WTC11 (cell line): ENCODE results near the gene LIMK1. TPM values are rescaled to one million over a fixed set of nuclear protein-coding genes. Genes with fewer than 3 reads are reported as not detected.

ENCODE experiments used
- ATAC-seq: fragments of 200-7000 bp; cut with Tn5 transposase; 2 replicates; pipeline ENCODE4 v1.10.0; 2021; ENCODE audit warnings: mild to moderate bottlenecking, moderate library complexity
- CTCF ChIA-PET: fragments of 300-600 bp; sonication (Branson Sonifier 250); formaldehyde crosslinking; loops from one replicate; lab custom pipeline; 2021; ENCODE audit warnings: antibody characterized with exemption; lab: Charles Lee
- POLR2A ChIA-PET: fragments of 350-600 bp; sonication (Branson Sonifier 250); formaldehyde crosslinking; loops from one replicate; lab custom pipeline; 2021; ENCODE audit warnings: antibody characterized with exemption; lab: Charles Lee
- DNase-seq: peaks from one replicate; pipeline ENCODE4 v3.0.0; 2021; ENCODE audit warnings: low spot score
- H3K27ac Mint-ChIP-seq: 2 replicates; pipeline ENCODE4 v1.8.0; 2021; ENCODE audit warnings: mixed read lengths
- H3K27me3 Mint-ChIP-seq: 2 replicates; pipeline ENCODE4 v1.8.0; 2021; ENCODE audit warnings: low read depth, mild to moderate bottlenecking, moderate library complexity, mixed read lengths
- H3K36me3 Mint-ChIP-seq: 2 replicates; pipeline ENCODE4 v1.8.0; 2021; ENCODE audit warnings: mixed read lengths
- H3K4me1 Mint-ChIP-seq: 2 replicates; pipeline ENCODE4 v1.8.0; 2022; ENCODE audit warnings: mixed read lengths
- H3K4me3 Mint-ChIP-seq: 2 replicates; pipeline ENCODE4 v1.8.0; 2021; ENCODE audit warnings: mild to moderate bottlenecking, moderate library complexity, mixed read lengths
- H3K9me3 Mint-ChIP-seq: 2 replicates; pipeline ENCODE4 v1.8.0; 2021; ENCODE audit warnings: mixed read lengths
- CTCF ChIP-seq: fragments of 200-600 bp; IDR thresholded peaks from 2 replicates; pipeline ENCODE4 v1.8.0; 2022; ENCODE audit warnings: antibody characterized with exemption
- ETV6 ChIP-seq: sonication (generic); formaldehyde crosslinking; IDR thresholded peaks from 2 replicates; pipeline ENCODE4 v1.8.1; 2022; ENCODE audit warnings: mild to moderate bottlenecking, missing genetic modification reagents
- FOXK1 ChIP-seq: sonication (generic); formaldehyde crosslinking; IDR thresholded peaks from 2 replicates; pipeline ENCODE4 v1.8.0; 2022; ENCODE audit warnings: mild to moderate bottlenecking, moderate library complexity, missing genetic modification reagents
- FOXP1 ChIP-seq: sonication (generic); formaldehyde crosslinking; IDR thresholded peaks from 2 replicates; pipeline ENCODE4 v1.8.0; 2022; ENCODE audit warnings: missing genetic modification reagents, mild to moderate bottlenecking, moderate library complexity, borderline replicate concordance
- JUN ChIP-seq: sonication (generic); formaldehyde crosslinking; IDR thresholded peaks from 2 replicates; pipeline ENCODE4 v1.8.0; 2023; ENCODE audit warnings: mild to moderate bottlenecking, missing genetic modification reagents
- NR3C1 ChIP-seq: sonication (generic); formaldehyde crosslinking; conservative IDR thresholded peaks from 2 replicates; pipeline ENCODE4 v1.8.1; 2023; ENCODE audit warnings: low read depth, mild to moderate bottlenecking, missing genetic modification reagents
- OVOL2 ChIP-seq: fragments of 250-450 bp; sonication (Bioruptor Pico); IDR thresholded peaks from 2 replicates; pipeline ENCODE4 v1.9.0; 2021; ENCODE audit warnings: mild to moderate bottlenecking, borderline replicate concordance
- RORB ChIP-seq: fragments of 250-450 bp; sonication (Bioruptor Pico); IDR thresholded peaks from 2 replicates; pipeline ENCODE4 v1.9.0; 2021; ENCODE audit warnings: mild to moderate bottlenecking
- TCF7 ChIP-seq: sonication (generic); formaldehyde crosslinking; IDR thresholded peaks from 2 replicates; pipeline ENCODE4 v1.8.0; 2022; ENCODE audit warnings: mild to moderate bottlenecking, low read depth, missing genetic modification reagents, moderate library complexity
- ZNF138 ChIP-seq: sonication (generic); formaldehyde crosslinking; conservative IDR thresholded peaks from 2 replicates; pipeline ENCODE4 v1.8.1; 2022; ENCODE audit warnings: mild to moderate bottlenecking, moderate library complexity, missing genetic modification reagents
- ZNF232 ChIP-seq: sonication (generic); formaldehyde crosslinking; IDR thresholded peaks from 2 replicates; pipeline ENCODE4 v1.8.0; 2022; ENCODE audit warnings: mild to moderate bottlenecking, missing genetic modification reagents
- ZNF423 ChIP-seq: fragments of 250-450 bp; sonication (Bioruptor Pico); IDR thresholded peaks from 2 replicates; pipeline ENCODE4 v2.1.2; 2022; ENCODE audit warnings: mild to moderate bottlenecking, moderate library complexity
- total RNA-seq: library from RNA; stranded (reverse); gene quantifications from 3 replicates; pipeline ENCODE4 v1.2.3, GENCODE V29; 2021
- TF ChIP-seq, protein P1 (sequence below): sonication (generic); formaldehyde crosslinking; IDR thresholded peaks from 2 replicates; pipeline ENCODE4 v1.8.0; 2022; ENCODE audit warnings: mild to moderate bottlenecking, missing genetic modification reagents
- TF ChIP-seq, protein P2 (sequence below): sonication (generic); formaldehyde crosslinking; IDR thresholded peaks from 2 replicates; pipeline ENCODE4 v1.8.0; 2022; ENCODE audit warnings: mild to moderate bottlenecking, missing genetic modification reagents
- TF ChIP-seq, protein P3 (sequence below): sonication (generic); formaldehyde crosslinking; IDR thresholded peaks from 2 replicates; pipeline ENCODE4 v1.8.1; 2022; ENCODE audit warnings: mild to moderate bottlenecking, moderate library complexity, missing genetic modification reagents
- TF ChIP-seq, protein P4 (sequence below): sonication (generic); formaldehyde crosslinking; IDR thresholded peaks from 2 replicates; pipeline ENCODE4 v1.8.1; 2023; ENCODE audit warnings: mild to moderate bottlenecking, missing genetic modification reagents
- TF ChIP-seq, protein P5 (sequence below): fragments of 250-450 bp; sonication (Bioruptor Pico); IDR thresholded peaks from 2 replicates; pipeline ENCODE4 v1.9.0; 2021; ENCODE audit warnings: mild to moderate bottlenecking, borderline replicate concordance

LIMK1 gene
- total RNA-seq, 1 experiment from 2014 or later, result 85.4 TPM

DNA sequence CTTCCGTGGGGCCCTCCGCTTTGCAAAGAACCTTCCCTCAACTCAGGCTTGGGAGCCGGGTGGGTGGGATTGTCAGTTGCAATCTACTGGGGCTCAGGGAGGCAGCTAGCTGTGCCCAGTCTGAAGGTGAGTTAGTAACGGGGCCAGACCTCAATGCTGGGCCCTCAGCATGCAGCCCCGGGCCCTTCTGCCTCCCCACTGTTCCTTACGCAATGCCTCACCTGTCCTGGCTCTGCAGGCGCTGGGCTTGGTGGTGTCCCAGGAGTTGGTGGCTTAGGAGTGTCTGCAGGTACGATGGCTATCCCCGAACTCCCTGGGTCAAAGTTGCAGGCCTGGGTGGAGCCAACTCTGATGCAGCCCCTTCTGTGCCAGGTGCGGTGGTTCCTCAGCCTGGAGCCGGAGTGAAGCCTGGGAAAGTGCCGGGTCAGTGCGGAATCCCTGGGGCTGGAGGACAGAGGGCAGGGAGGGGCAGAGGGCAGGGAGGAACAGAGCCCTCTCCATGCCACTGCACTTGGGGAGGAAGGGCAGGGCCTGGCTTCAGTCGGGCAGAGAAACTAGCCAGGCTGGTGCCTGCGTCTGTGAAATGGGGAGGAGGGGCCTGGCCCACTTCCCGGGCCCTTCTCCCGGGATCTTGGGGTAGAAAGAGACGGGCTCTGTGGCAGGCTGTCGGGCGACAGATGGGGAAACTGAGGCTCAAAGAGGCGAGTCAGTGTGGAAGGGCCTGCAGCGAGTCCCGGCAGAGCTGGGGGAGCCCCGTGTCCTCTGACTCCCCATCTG, 40.7 kb upstream of the LIMK1 start:
- Mint-ChIP-seq H3K9me3 (no peaks in the 10 kb centered on the region), H3K36me3 (no peaks in the 10 kb centered on the region), H3K4me3 (peak overlapping the region; percentile 45), H3K27me3 (no peaks in the 10 kb centered on the region), H3K27ac (peak overlapping the region; percentile 84), H3K4me1 (peaks cover 48% of the 10 kb centered on the region)
- ATAC-seq (peak; percentile 40), DNase-seq (no peak)
- TF ChIP-seq, protein P1, sequence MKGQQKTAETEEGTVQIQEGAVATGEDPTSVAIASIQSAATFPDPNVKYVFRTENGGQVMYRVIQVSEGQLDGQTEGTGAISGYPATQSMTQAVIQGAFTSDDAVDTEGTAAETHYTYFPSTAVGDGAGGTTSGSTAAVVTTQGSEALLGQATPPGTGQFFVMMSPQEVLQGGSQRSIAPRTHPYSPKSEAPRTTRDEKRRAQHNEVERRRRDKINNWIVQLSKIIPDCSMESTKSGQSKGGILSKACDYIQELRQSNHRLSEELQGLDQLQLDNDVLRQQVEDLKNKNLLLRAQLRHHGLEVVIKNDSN (CRISPR knock-in tag), result no peak
- TF ChIP-seq ETV6 (CRISPR knock-in tag), result peak; percentile 80; the same call in 1 of the 2 replicates
- TF ChIP-seq ZNF232 (CRISPR knock-in tag), result no peak
- TF ChIP-seq OVOL2 (CRISPR knock-in tag), result no peak
- TF ChIP-seq NR3C1 (CRISPR knock-in tag), result no peak
- peak; percentile 35; the same call in 1 of the 2 replicates for TF ChIP-seq FOXP1 (CRISPR knock-in tag)
- TF ChIP-seq JUN (CRISPR knock-in tag), result no peak
- TF ChIP-seq ZNF423 (CRISPR knock-in tag), result peak; percentile 58; the same call in 1 of the 2 replicates
- TF ChIP-seq, protein P2, sequence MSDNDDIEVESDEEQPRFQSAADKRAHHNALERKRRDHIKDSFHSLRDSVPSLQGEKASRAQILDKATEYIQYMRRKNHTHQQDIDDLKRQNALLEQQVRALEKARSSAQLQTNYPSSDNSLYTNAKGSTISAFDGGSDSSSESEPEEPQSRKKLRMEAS (CRISPR knock-in tag), result 0 out of 2 replicates have a peak, but pooled peaks have one; percentile 19
- ChIA-PET CTCF (interaction anchor here (0.8 to 12.5 kb wide), 8 partner anchors 9 to 359 kb away, joined by 3 to 122 read pairs (median 6); partner anchors contain the start of gene ELN), POLR2A (interaction anchor here (0.5 kb wide), 1 partner anchor 150 kb away, joined by 4 read pairs; no protein-coding TSS in a partner anchor)

DNA sequence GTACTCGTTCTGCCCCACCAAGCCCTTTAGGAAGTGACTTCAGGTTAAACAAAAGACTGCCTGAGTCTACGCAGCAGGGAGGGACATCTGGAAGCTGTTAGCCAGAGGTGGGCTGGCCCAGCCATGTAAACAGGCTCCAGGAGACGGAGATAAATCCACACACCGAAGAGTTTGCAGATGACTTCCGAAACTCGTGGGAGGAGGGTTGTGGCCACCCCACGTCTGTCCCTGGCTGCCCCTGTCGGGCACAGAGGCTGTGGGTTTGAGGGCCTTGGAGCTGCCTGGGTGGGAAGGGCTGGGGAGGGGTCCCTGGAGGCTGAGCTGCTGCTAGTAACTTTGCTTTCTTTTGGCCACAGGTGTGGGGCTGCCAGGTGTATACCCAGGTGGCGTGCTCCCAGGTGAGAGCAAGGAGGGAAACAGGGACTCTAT, 40.1 kb upstream of the LIMK1 start:
- no peaks in the 10 kb centered on the region for H3K9me3 Mint-ChIP-seq
- no peak for TF ChIP-seq TCF7 (CRISPR knock-in tag)
- TF ChIP-seq FOXK1 (CRISPR knock-in tag), result peak; percentile 91; the same call in 1 of the 2 replicates
- TF ChIP-seq, protein P3, sequence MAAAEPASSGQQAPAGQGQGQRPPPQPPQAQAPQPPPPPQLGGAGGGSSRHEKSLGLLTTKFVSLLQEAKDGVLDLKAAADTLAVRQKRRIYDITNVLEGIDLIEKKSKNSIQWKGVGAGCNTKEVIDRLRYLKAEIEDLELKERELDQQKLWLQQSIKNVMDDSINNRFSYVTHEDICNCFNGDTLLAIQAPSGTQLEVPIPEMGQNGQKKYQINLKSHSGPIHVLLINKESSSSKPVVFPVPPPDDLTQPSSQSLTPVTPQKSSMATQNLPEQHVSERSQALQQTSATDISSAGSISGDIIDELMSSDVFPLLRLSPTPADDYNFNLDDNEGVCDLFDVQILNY (CRISPR knock-in tag), result 0 out of 2 replicates have a peak, but pooled peaks have one; percentile 22
- peak; percentile 22; the same call in 1 of the 2 replicates for TF ChIP-seq ZNF423 (CRISPR knock-in tag)
- TF ChIP-seq, protein P4, sequence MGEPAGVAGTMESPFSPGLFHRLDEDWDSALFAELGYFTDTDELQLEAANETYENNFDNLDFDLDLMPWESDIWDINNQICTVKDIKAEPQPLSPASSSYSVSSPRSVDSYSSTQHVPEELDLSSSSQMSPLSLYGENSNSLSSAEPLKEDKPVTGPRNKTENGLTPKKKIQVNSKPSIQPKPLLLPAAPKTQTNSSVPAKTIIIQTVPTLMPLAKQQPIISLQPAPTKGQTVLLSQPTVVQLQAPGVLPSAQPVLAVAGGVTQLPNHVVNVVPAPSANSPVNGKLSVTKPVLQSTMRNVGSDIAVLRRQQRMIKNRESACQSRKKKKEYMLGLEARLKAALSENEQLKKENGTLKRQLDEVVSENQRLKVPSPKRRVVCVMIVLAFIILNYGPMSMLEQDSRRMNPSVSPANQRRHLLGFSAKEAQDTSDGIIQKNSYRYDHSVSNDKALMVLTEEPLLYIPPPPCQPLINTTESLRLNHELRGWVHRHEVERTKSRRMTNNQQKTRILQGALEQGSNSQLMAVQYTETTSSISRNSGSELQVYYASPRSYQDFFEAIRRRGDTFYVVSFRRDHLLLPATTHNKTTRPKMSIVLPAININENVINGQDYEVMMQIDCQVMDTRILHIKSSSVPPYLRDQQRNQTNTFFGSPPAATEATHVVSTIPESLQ (CRISPR knock-in tag), result no peak
- H3K27ac Mint-ChIP-seq, result peak overlapping the region; percentile 84; the same call in 1 of the 2 replicates
- H3K27me3 Mint-ChIP-seq, result no peaks in the 10 kb centered on the region
- DNase-seq, result peak; percentile 50
- ChIA-PET POLR2A (interaction anchor here (0.6 kb wide), 1 partner anchor 237 kb away, joined by 6 read pairs; no protein-coding TSS in a partner anchor), CTCF (interaction anchor here (1.4 to 12.5 kb wide), 6 partner anchors 9 to 357 kb away, joined by 5 to 122 read pairs (median 8); partner anchors contain the start of gene ELN)
- peaks cover 48% of the 10 kb centered on the region for H3K4me1 Mint-ChIP-seq
- peak overlapping the region; percentile 45; the same call in 1 of the 2 replicates for H3K4me3 Mint-ChIP-seq
- H3K36me3 Mint-ChIP-seq, result no peaks in the 10 kb centered on the region
- peak; percentile 77 for ATAC-seq

DNA sequence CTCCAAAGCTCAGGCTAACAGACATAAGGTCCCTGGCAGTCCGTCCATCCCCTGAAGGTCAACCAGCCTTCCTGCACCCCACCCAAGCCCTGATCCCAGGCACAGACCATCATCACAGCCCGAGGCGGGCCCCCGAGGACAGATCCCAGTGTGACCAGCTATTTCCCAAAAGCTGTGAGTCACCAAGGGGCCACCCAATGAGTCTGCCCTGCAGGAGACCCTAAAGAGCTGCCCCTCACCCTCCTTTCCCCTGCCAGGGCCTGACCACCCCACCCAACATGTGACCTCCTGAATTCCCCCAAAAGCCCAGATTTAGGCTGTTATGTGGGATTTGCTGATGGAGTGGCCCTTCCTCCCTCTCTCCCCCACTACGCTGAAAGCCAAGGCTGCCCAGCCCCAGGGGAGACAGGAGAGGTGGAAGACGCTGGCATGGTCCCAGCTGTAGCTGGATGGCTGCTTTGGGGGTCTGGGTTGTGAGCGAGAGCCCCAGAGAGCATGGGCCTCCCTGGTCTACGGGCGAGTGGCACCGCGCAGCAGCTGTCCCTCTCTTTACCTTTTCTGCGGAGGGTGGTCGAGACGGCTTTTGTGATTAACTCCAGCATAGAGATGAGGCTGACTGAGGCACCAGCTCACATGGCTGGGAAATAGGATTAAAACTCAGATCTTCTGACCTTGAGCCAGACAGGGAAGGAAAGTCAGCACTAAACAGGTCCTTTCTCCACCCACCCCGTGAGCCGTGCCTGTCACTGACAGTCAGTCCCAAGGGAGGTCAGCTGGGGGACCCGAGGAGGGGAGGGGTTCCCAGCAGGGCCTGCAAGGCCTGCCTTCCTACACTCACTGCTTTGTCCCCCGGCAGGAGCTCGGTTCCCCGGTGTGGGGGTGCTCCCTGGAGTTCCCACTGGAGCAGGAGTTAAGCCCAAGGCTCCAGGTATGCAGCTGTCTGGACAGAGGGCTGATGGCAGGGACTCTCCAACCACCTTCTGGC, 38.9 kb upstream of the LIMK1 start:
- no peaks in the 10 kb centered on the region for H3K27me3 Mint-ChIP-seq
- CTCF ChIA-PET, result interaction anchor here (0.7 to 12.5 kb wide), 8 partner anchors 8 to 356 kb away, joined by 4 to 122 read pairs (median 6); partner anchors contain the start of gene ELN
- TF ChIP-seq FOXK1 (CRISPR knock-in tag) (no peak), ZNF138 (CRISPR knock-in tag) (no peak), RORB (CRISPR knock-in tag) (no peak), CTCF (no peak)
- TF ChIP-seq, protein P5, sequence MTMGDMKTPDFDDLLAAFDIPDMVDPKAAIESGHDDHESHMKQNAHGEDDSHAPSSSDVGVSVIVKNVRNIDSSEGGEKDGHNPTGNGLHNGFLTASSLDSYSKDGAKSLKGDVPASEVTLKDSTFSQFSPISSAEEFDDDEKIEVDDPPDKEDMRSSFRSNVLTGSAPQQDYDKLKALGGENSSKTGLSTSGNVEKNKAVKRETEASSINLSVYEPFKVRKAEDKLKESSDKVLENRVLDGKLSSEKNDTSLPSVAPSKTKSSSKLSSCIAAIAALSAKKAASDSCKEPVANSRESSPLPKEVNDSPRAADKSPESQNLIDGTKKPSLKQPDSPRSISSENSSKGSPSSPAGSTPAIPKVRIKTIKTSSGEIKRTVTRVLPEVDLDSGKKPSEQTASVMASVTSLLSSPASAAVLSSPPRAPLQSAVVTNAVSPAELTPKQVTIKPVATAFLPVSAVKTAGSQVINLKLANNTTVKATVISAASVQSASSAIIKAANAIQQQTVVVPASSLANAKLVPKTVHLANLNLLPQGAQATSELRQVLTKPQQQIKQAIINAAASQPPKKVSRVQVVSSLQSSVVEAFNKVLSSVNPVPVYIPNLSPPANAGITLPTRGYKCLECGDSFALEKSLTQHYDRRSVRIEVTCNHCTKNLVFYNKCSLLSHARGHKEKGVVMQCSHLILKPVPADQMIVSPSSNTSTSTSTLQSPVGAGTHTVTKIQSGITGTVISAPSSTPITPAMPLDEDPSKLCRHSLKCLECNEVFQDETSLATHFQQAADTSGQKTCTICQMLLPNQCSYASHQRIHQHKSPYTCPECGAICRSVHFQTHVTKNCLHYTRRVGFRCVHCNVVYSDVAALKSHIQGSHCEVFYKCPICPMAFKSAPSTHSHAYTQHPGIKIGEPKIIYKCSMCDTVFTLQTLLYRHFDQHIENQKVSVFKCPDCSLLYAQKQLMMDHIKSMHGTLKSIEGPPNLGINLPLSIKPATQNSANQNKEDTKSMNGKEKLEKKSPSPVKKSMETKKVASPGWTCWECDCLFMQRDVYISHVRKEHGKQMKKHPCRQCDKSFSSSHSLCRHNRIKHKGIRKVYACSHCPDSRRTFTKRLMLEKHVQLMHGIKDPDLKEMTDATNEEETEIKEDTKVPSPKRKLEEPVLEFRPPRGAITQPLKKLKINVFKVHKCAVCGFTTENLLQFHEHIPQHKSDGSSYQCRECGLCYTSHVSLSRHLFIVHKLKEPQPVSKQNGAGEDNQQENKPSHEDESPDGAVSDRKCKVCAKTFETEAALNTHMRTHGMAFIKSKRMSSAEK (CRISPR knock-in tag), result no peak

More for the DNA sequence above, 38.9 kb upstream of the LIMK1 start:
- ATAC-seq (no peak), DNase-seq (no peak)
- H3K4me3 Mint-ChIP-seq, result no peak overlapping the region
- H3K9me3 Mint-ChIP-seq, result no peaks in the 10 kb centered on the region
- POLR2A ChIA-PET, result interaction anchor here (0.5 kb wide), 1 partner anchor 28 kb away, joined by 3 read pairs; no protein-coding TSS in a partner anchor
- H3K36me3 Mint-ChIP-seq, result no peaks in the 10 kb centered on the region
- H3K27ac Mint-ChIP-seq, result peak overlapping the region; percentile 23
- peaks cover 48% of the 10 kb centered on the region for H3K4me1 Mint-ChIP-seq
